Activated T-helper 1 cell treated with anti-CD3 and anti-CD28 coated beads, Interleukin-2, amount 50 U/mL, for 16 hours (primary cell): ENCODE data around the gene CHD3.

Experiments
- DNase-seq, 2 donors: peaks; one replicate each; pipeline ENCODE4 v3.0.0-alpha.2; 2020; ENCODE audit warnings: low read depth in 1 of 2, low spot score in 1 of 2

CHD3 gene

GRCh38 chr17:7894226-7894625, 5.6 kb downstream of the CHD3 start:
- DNase-seq = no peak

- DNase-seq = no peak
These were observed 6.3 kb downstream of the CHD3 start for GRCh38 chr17:7894866-7895265.

GRCh38 chr17:7897090-7897489, 8.5 kb downstream of the CHD3 start:
- DNase-seq = no peak

GRCh38 chr17:7897773-7898172, 9.2 kb downstream of the CHD3 start:
- DNase-seq = no peak

- no peak for DNase-seq
These were observed 14.8 kb downstream of the CHD3 start for GRCh38 chr17:7903154-7904103.

GRCh38 chr17:7909089-7909488, 20.5 kb downstream of the CHD3 start:
- DNase-seq = no peak

GRCh38 chr17:7910281-7910680, 21.7 kb downstream of the CHD3 start:
- no peak for DNase-seq

- DNase-seq = no peak
These were observed 22.1 kb downstream of the CHD3 start for GRCh38 chr17:7910711-7911110.

GRCh38 chr17:7911116-7911515, 22.5 kb downstream of the CHD3 start:
- no peak for DNase-seq

- no peak for DNase-seq
These were observed 24.4 kb downstream of the CHD3 start for GRCh38 chr17:7912927-7913524.

- DNase-seq = no peak
These were observed 26.6 kb downstream of the CHD3 start for GRCh38 chr17:7915179-7915610.

- peak; percentile 61 to 74 for DNase-seq
These were observed 27.2 kb downstream of the CHD3 start, which contains the start of gene RNF227 for GRCh38 chr17:7915611-7916384. RNF227 (minus strand) TSS chr17:7916289; CDS start chr17:7916195, 94 bp downstream.

GRCh38 chr17:7916385-7916682, 27.7 kb downstream of the CHD3 start:
- no peak for DNase-seq

GRCh38 chr17:7916808-7917207, 28.2 kb downstream of the CHD3 start:
- DNase-seq = no peak

- no peak for DNase-seq
These were observed 33.8 kb downstream of the CHD3 start for GRCh38 chr17:7922269-7922844.

GRCh38 chr17:7922845-7923628, 34.4 kb downstream of the CHD3 start:
- DNase-seq = peak; percentile 60 to 69

- no peak for DNase-seq
These were observed 39.0 kb downstream of the CHD3 start for GRCh38 chr17:7927596-7927995.

GRCh38 chr17:7929158-7930023, 40.8 kb downstream of the CHD3 start, which contains the start of gene KCNAB3:
KCNAB3 (minus strand) TSS chr17:7929856; CDS start chr17:7929435, 421 bp downstream.
- peak in 1 of 2 donors; percentile 47 for DNase-seq

- DNase-seq = no peak
These were observed 42.4 kb downstream of the CHD3 start for GRCh38 chr17:7930841-7931631.
